T-helper 1 cell treated with Interleukin-12 subunit alpha and Interleukin-12 subunit beta and Interleukin-4 antibody, amounts not matched to agents 30 μg/mL and 1 μg/mL, for 36 hours (primary cell): ENCODE results near the gene CCNL2.
A peak's percentile ranks its signal among the peaks of the same experiment; 100 is the strongest.

ENCODE experiments used
- H3K27ac Mint-ChIP-seq: one replicate; pipeline ENCODE4 v1.8.0; 2021; ENCODE audit warnings: mild to moderate bottlenecking, mixed read lengths
- H3K27me3 Mint-ChIP-seq: one replicate; pipeline ENCODE4 v1.8.0; 2021; ENCODE audit warnings: low read depth, mixed read lengths
- H3K36me3 Mint-ChIP-seq: one replicate; pipeline ENCODE4 v1.8.0; 2021; ENCODE audit warnings: low read depth, mixed read lengths
- H3K4me1 Mint-ChIP-seq: one replicate; pipeline ENCODE4 v1.8.0; 2021; ENCODE audit warnings: low read depth, mixed read lengths
- H3K4me3 Mint-ChIP-seq: one replicate; pipeline ENCODE4 v1.8.0; 2021; ENCODE audit warnings: mild to moderate bottlenecking, moderate library complexity, mixed read lengths
- H3K9me3 Mint-ChIP-seq: one replicate; pipeline ENCODE4 v1.8.0; 2021; ENCODE audit warnings: mixed read lengths

Gene CCNL2

DNA sequence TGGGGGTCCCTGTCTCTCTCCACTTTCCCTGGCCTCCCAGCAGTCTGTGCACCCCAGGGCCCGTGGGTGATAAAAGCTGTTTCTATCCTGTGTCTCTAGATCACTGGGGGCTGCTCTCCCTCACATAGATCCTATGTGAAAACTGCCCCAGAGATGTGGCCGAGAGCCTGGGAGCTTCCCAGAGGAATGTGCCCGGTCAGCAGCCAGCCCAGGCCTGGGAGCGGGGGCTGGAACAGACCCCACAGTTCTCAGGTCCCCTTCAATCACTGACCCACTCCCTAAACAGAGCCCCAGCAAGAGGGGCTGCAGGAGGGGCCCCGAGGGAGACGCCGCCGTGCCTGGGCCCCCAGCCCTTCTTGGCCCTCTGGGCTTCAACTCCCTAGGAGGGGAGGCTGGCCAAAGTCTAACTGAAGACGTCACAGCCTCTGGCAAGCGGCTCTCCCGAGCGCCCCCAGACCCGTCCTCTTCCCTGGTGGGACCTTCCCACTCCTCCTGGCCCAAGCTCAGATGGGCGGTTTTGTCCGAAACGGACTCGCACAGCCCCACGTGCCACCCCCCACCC lies 41.2 kb downstream of the CCNL2 start:
- H3K9me3 Mint-ChIP-seq, result no peaks in the 10 kb centered on the region
- no peaks in the 10 kb centered on the region for H3K36me3 Mint-ChIP-seq
- H3K27ac Mint-ChIP-seq, result no peak overlapping the region
- H3K27me3 Mint-ChIP-seq, result peaks cover 24% of the 10 kb centered on the region
- H3K4me1 Mint-ChIP-seq, result peaks cover 6% of the 10 kb centered on the region
- no peak overlapping the region for H3K4me3 Mint-ChIP-seq

DNA sequence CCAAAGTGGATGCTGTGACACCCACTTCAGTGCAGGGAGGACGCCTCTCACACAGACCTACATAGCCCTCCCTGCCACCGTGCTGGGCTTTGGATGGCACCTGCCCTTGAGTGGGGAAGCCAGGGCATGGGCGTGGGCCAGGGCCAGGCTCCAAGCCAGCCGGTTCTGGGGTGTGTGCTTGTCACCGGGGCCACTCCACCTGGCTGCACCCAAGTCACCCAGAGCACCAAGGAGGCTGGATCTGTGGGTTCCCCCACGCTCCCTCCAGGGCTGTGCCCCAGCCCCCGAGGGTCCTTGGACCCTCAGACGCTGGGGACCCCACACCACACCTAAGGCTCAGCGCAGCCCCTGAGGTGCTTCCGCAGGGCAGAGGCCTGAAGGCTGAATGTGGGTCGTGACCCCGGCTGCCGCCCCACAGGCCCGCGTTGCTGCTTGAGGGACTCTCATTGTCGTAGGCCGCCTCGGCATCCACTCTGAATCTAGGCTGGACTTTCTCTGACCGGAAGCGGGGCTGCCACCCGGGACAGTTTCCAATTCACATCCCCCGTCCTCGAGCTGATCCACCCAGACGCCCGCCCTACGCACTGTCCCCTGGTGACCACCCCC lies 42.2 kb downstream of the CCNL2 start:
- H3K27me3 Mint-ChIP-seq, result peaks cover 30% of the 10 kb centered on the region
- no peaks in the 10 kb centered on the region for H3K9me3 Mint-ChIP-seq
- H3K4me1 Mint-ChIP-seq, result peaks cover 11% of the 10 kb centered on the region
- no peaks in the 10 kb centered on the region for H3K36me3 Mint-ChIP-seq
- H3K4me3 Mint-ChIP-seq, result no peak overlapping the region
- H3K27ac Mint-ChIP-seq, result no peak overlapping the region

DNA sequence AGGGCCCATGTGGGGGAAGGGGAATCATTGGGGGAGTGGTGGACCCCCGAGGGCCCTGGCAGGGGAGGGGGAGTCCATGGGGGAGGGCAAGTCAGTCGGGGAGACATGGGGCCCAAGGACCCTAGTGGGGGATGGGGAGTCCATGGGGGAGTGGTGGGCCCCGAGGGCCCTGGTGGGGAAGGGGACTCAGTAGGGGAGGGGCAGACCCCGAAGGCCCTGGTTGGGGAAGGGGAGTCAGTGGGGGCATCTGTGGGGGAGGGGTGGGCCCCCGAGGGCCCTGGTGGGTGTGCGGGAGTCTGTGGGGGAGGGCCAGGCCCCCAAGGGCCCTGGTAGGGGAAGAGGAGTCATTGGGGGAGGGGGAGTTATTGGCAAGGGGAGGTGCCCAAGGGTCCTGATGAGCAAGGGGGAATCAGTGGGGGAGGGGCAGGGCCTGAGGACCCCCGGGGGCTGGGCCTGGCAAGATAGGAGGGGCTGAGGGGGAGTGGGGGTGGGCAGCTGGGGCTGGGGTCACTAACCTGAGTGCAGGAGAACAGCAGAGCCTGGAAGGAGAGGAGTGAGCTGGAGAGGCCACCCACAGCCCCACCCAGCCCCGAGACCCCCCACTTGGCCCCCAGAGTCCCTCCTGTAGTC lies 42.9 kb downstream of the CCNL2 start:
- no peaks in the 10 kb centered on the region for H3K9me3 Mint-ChIP-seq
- peaks cover 28% of the 10 kb centered on the region for H3K27me3 Mint-ChIP-seq
- H3K27ac Mint-ChIP-seq, result no peak overlapping the region
- no peak overlapping the region for H3K4me3 Mint-ChIP-seq
- no peaks in the 10 kb centered on the region for H3K36me3 Mint-ChIP-seq
- H3K4me1 Mint-ChIP-seq, result peaks cover 11% of the 10 kb centered on the region

DNA sequence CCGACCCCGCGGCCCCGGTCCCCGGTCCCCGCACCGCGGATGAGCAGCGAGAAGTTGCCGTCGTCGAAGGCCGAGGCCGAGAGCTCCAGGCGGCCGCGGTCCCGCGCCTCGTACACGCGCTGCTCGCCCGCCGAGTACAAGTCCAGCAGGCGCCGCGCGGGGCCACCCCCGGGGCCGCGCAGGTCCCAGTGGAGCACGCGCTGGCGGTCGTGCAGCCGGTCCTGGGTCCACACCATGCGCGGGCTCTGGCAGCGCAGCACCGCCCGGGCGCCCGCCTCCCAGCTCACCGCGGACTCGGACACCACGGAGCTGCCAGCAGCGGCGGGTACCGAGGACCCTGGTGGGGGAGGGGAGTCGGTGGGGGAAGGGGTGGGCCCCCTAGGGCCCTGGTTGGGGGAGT lies 43.7 kb downstream of the CCNL2 start:
- Mint-ChIP-seq H3K27me3 (peaks cover 28% of the 10 kb centered on the region), H3K9me3 (no peaks in the 10 kb centered on the region), H3K36me3 (no peaks in the 10 kb centered on the region), H3K4me3 (no peak overlapping the region), H3K4me1 (peaks cover 9% of the 10 kb centered on the region), H3K27ac (no peak overlapping the region)

DNA sequence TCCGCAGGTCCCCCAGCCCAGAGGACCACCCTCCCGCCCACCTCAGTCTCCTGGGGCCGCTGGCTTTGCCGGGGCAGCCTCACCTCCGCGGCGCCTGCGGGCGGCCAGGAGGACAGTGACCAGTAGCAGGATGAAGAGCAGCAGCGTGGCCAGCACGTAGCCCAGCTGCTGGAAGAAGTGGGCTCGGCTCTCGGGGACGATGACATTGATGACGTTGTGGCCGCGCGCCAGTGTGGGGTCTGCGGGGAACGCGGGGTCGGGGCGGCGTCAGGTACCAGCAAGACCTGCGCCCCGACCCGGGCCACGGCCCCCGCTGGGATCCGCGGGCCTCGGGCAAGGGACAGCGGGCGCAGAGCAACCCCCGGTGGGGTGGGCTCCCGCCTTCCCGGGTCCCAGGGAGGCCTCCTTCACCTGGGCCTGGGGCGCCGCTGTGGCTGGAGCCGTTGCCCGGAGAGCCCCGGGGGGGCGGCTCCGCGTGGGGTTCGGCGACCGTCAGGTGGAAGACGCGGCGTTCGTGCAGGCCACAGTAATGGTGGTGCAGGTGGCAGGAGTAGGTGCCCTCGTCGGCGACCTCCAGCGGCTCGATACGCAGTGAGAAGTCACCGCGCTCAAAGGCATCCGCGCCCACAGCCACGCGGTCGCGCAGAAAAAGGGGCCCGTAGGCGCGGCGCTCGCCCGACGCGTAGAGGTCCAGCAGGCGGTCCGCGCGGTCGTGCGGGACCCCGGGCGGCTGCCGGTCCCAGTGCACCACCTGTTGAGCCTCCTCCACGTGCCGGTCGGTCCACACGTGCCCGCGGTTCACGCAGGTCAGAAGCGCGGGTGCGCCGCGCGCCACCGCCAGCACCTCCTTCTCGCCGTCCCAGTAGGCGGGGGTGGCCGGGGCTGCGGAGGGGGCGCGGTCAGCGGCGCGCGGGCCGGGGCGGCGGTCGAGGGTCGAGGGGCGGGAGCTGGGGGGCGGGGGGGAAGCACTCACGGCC lies 44.6 kb downstream of the CCNL2 start:
- H3K27ac Mint-ChIP-seq, result no peak overlapping the region
- H3K4me3 Mint-ChIP-seq, result no peak overlapping the region
- H3K9me3 Mint-ChIP-seq, result no peaks in the 10 kb centered on the region
- H3K36me3 Mint-ChIP-seq, result no peaks in the 10 kb centered on the region
- H3K4me1 Mint-ChIP-seq, result peaks cover 9% of the 10 kb centered on the region
- H3K27me3 Mint-ChIP-seq, result peaks cover 28% of the 10 kb centered on the region

DNA sequence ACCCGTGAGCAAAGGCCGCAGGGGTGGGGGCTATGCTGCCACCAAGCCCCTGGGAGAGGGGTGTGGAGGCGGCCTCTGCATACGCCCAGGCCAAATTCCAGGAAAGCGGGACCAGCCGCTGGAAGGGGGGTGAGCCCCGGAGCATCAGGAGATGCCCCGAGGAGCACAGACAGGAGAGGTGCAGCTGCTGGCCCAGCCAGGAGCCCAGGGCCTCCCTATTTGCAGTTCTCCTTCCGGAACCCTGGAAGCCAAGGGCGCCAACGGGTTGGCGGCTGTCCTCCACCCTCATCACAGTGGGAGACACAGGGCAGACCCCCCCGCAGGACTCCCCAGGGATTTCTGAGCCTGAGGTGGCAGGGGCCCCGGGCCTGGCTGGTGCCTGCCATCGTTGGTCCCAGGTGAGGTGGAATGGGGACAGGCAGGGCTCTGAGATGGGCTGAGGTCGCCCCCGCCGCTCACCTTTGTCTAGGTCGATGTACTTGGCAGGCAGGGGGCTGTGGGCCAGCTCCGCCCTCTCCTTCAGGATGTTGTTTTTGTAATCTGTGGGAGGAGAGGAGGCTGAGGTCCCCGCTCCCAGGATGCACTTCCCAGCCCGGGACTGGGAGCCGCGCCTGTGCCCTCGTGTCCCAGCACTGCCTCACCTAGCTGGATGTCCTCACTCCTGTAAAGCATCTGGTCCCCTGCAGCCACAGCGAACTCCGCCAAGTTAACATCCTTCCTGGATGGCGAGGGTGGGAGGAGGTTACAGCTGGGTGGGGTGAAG lies 45.6 kb downstream of the CCNL2 start:
- Mint-ChIP-seq H3K36me3 (no peaks in the 10 kb centered on the region), H3K27me3 (peaks cover 23% of the 10 kb centered on the region), H3K4me3 (no peak overlapping the region), H3K4me1 (peaks cover 5% of the 10 kb centered on the region), H3K27ac (no peak overlapping the region), H3K9me3 (no peaks in the 10 kb centered on the region)

DNA sequence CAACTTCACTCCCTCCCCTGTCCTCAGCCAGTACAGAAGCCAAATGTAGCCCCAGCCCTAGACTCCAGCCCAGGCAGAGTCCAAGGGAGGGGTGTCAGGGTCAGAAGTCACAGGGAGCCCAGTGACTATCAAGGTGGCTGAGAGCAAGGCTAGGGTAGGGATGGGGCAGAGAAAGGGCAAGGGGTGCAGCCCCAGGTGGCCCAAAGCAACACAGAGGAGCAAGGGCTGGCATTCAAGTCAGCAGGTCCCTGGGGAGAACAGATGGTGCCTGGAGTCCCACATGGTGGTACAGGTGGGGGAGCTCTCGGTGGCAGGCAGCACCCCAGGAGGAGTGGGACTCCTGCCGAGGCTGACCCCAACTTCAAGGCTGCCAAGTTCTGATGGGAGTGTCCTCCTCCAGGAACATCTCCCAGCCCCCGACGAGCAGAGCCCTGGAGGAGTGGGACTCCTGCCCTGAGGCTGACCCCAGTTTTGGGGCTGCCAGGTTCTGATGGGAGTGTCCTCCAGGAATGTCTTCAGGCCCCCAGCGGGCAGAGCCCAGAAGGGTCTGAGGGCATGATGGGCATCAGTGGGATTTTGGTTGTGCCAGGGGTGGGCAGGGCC lies 46.2 kb downstream of the CCNL2 start:
- Mint-ChIP-seq H3K27ac (no peak overlapping the region), H3K4me1 (peaks cover 5% of the 10 kb centered on the region), H3K4me3 (no peak overlapping the region), H3K27me3 (peaks cover 23% of the 10 kb centered on the region), H3K36me3 (no peaks in the 10 kb centered on the region), H3K9me3 (no peaks in the 10 kb centered on the region)

DNA sequence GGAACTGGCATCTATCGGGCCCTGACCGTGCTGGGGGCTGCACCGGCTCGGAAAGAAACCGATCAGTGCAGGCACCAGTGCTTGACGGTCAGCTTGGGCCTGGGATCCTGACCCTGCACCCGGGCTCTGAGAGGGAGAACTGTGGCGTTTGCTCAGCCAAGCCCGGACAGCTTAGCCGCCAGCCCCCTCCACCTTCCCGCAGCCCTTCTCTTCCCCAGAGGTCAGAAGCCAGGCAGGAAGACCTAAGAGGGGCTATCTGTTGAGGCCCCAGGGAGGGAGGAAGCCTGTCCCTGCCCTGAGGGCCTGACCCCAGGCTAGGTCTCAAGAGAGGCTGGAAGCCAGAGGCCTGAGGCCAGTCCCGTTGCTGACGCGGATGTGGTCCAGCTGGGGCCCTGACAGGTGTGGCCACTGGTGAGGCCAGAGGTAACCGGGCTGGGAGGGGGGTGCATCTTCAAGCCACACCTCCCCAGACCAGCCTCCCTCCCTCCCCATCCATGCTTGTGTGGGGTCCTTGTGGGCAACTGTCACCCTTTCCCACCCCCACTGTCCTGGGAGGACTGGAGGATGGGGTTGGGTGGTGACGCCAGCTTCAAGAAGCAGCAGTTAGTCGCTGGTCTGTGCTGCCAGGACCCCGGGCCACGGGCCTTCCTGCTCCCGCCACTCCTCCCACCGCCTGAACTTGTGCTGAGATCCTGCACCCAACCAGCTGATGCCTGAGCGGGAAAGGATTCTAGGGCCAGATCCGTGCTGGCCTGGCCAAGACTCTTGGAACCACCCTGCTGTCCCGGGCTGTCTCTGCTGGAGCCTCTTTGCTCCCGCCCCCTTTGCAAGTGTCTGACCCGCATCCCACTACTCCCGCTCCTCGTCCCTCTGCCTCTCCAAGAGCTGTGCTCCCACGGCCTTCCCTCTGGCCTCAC lies 47.4 kb downstream of the CCNL2 start:
- H3K27ac Mint-ChIP-seq, result peak overlapping the region; percentile 44
- peaks cover 11% of the 10 kb centered on the region for H3K4me1 Mint-ChIP-seq
- H3K9me3 Mint-ChIP-seq, result no peaks in the 10 kb centered on the region
- peaks cover 23% of the 10 kb centered on the region for H3K27me3 Mint-ChIP-seq
- no peaks in the 10 kb centered on the region for H3K36me3 Mint-ChIP-seq
- peak overlapping the region; percentile 76 for H3K4me3 Mint-ChIP-seq

DNA sequence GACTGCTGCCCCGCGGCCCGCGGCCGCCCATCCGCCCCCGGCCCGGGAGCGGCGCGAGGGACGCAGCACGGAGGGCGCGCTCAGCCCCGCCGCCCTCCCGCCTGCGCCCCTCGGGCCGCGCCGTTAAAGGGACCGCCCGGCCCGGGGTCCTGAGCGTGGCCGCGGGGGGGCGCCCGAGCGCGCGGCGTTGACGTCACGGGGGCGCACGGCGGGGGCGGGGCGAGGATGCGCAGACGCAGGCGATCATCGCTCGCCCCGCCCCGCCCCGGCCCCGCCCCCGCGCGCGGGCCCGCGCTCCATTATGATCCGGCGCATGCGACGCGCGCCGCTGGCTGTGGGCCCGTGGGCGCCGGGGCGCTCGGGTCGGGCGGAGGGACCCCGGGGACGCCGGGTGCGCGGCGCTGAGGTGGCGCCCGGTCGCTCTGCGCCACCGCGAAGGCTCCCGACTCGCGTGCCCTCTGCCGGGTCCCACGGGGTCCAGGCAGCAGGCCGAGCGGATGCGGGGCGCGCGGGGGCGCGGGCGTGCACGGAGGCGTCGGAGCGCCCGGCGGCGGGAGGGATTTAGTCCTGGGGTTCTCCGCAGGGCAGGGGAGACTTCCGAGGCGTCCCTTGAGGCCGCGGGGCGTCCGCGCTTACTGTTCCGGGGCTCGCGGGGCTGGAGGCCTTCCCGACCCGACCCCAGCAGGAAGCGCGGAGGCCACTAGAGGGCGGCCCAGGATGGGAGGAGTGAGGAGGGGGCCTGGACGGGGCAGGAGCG lies 49.7 kb downstream of the CCNL2 start, which contains the start of gene DVL1:
Gene DVL1, minus strand, starts transcription at position 163 of the 757 bp plus-strand sequence. CDS start 353 bp downstream, outside the sequence.
- Mint-ChIP-seq H3K4me3 (peak within 1 kb of the TSS; percentile 75), H3K27me3 (peaks cover 23% of the 10 kb centered on the region), H3K27ac (peak within 1 kb of the TSS; percentile 15), H3K36me3 (no peaks in the 10 kb centered on the region), H3K4me1 (peaks cover 13% of the 10 kb centered on the region), H3K9me3 (no peaks in the 10 kb centered on the region)

DNA sequence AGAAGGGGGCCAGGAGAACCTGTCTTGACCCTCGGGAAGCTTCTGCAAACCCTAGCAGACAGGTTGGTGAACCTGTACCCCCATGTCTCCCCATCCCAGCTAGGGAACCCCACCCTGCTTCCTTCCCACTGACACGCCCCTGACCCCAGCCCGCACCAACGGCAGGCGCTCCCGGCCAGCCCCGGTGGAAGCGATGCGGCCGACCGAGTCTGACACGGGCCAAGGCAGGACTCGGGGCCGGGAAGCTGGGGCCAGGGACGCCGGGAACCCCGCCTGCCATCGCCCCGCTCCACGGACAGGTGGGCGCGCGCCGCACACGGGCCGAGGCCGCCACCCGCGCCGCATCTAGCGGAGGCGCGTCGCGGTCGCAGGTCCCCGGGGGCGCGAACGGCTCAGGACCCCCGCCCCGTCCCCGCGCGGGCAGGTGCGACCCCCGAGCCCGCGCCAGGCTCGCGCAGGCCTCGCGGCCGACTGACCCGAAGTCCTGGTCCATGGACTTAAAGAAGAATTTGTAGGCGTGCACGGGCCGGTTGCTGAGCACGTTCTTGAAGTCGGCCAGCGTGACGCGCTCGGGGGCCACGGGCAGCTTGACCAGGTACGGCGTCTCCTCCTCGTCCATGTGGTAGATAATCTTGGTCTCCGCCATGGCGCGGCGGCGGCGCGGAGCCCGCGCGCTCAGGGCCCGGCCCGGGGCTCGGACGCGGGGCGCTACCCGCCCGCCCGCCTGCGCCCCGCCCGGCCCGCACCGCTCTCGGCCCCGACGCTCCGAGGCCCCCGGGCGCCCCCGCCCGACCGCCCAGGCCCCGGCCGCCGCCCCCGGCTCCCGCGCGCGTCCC lies 50.5 kb downstream of the CCNL2 start:
- no peaks in the 10 kb centered on the region for H3K36me3 Mint-ChIP-seq
- H3K9me3 Mint-ChIP-seq, result no peaks in the 10 kb centered on the region
- H3K27ac Mint-ChIP-seq, result peak overlapping the region; percentile 15
- H3K27me3 Mint-ChIP-seq, result peaks cover 15% of the 10 kb centered on the region
- H3K4me1 Mint-ChIP-seq, result peaks cover 13% of the 10 kb centered on the region
- peak overlapping the region; percentile 75 for H3K4me3 Mint-ChIP-seq

DNA sequence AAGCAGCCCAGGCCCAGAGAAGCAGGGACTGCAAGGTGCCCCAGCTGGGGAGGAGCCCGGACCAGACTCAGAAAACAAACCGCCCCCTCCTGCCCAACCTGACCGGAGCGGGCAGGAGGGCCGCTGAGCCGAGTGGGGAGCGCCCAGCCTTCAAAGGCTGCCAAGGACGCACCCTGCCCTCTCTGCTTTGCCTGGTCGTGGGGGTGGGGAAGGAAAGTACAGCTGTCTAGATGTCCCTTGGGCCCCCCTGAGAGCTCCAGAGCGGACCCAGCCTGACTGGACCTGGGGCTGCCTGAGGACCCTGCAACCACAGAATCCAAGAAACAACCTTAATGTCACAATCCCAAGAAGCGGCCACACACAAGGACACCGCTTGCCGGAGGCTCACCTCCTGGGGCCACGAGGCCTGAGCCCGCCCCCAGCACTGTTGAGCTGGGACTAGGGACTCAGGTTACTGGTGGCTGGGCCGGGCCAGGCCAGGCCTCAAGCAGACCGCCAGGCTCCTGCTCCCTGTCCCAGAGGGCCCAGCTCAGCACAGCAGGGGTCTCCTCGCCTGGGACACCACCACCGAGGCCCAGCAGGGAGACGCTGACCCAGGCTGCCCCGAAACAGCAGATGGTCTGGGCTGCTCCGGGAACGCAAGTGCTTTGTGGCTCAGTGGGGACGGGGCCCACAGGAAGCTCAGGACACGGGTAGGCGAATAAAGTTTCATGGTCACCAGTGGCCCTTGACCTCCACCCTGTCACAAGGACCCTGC lies 51.3 kb downstream of the CCNL2 start:
- Mint-ChIP-seq H3K4me1 (peaks cover 13% of the 10 kb centered on the region), H3K4me3 (peak overlapping the region; percentile 75), H3K36me3 (no peaks in the 10 kb centered on the region), H3K27ac (peak overlapping the region; percentile 15), H3K27me3 (peaks cover 8% of the 10 kb centered on the region), H3K9me3 (no peaks in the 10 kb centered on the region)
